Measurements from ENCODE around the gene TPSAB1. TPM values are rescaled to one million over a fixed set of nuclear protein-coding genes. Genes with fewer than 3 reads are reported as not detected.

The TPSAB1 gene
- total RNA-seq, 1 donor: not detected

DNA sequence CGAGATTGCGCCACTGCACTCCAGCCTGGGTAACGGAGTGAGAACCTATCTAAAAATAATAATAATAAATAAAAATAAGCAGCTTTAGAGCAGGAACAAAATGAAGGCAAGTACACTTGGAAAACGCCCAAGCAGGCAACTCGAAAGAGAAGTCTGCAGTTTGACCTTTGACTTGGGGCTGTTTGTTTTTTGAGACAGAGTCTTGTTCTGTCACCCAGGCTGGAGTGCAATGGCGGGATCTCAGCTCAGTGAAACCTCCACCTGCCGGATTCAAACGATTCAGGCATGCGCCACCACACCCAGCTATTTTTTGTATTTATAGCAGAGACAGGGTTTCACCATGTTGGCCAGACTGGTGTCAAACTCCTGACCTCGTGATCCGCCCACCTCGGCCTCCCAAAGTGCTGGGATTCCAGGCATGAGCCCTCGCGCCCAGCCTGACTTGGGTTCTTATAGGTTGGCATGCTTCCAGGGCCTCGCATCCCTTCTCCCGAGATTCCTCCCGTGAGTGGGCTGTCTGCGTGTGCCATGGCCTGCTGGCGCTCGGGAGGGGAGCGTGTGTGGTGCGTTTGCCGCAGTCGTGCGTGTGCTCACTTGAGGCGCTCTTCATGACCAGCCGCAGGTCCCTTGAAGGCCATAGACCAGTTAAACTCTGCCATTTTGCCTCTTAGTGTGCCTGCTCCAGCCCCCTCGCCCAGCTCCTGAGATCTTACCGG is 50.5 kb downstream of the TPSAB1 start:
- H3K27me3 ChIP-seq (ENCODE audit: insufficient read depth, low read length): peaks cover 43% of the 10 kb centered on the region
- H3K36me3 ChIP-seq (ENCODE audit: insufficient read depth, low read length): no peaks in the 10 kb centered on the region
- TF ChIP-seq, protein P1, sequence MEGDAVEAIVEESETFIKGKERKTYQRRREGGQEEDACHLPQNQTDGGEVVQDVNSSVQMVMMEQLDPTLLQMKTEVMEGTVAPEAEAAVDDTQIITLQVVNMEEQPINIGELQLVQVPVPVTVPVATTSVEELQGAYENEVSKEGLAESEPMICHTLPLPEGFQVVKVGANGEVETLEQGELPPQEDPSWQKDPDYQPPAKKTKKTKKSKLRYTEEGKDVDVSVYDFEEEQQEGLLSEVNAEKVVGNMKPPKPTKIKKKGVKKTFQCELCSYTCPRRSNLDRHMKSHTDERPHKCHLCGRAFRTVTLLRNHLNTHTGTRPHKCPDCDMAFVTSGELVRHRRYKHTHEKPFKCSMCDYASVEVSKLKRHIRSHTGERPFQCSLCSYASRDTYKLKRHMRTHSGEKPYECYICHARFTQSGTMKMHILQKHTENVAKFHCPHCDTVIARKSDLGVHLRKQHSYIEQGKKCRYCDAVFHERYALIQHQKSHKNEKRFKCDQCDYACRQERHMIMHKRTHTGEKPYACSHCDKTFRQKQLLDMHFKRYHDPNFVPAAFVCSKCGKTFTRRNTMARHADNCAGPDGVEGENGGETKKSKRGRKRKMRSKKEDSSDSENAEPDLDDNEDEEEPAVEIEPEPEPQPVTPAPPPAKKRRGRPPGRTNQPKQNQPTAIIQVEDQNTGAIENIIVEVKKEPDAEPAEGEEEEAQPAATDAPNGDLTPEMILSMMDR (IDR thresholded peaks at IDR 0.05; ENCODE audit: extremely low read depth, low read depth, low read length): no peak
- DNase-seq (ENCODE audit: insufficient read length, low spot score, missing footprints): peak; percentile 58
- no peaks in the 10 kb centered on the region for H3K79me2 ChIP-seq (ENCODE audit: insufficient read depth, low read length)
- no peak overlapping the region for H3K4me2 ChIP-seq (ENCODE audit: insufficient read depth, low read length)
- H3K27ac ChIP-seq (ENCODE audit: low read depth, low read length): no peak overlapping the region
- H2AFZ ChIP-seq (ENCODE audit: low read length): no peak overlapping the region
- H4K20me1 ChIP-seq (ENCODE audit: insufficient read depth, low read length): no peaks in the 10 kb centered on the region
- H3K9me3 ChIP-seq (ENCODE audit: low read depth, low read length): no peaks in the 10 kb centered on the region
- H3K4me3 ChIP-seq (ENCODE audit: insufficient read depth, low read length): no peak overlapping the region
- H3K4me1 ChIP-seq (ENCODE audit: insufficient read depth, low read length): no peaks in the 10 kb centered on the region

DNA sequence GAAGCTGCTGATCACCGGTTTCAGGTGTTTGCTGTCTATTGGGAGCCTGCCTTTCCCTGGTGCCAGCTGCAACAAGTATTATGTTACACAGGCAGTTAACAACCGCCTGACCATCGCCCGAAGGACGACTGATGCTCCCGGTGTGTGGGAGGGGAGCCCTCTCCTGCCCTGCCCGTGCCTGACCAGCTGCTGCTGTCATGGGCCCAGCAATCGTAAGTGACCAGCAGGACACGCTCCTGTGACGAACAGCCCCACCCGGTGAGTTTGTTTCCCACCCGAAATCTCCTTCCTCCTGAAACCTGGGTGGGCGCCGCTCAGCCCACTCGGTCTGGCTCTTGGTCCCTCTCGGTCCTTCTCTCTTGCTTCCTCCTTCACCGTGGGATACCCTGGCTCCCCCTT is 51.1 kb downstream of the TPSAB1 start:
- TF ChIP-seq, protein P1 (IDR thresholded peaks at IDR 0.05; ENCODE audit: extremely low read depth, low read depth, low read length): no peak
- Histone ChIP-seq H3K4me2 (ENCODE audit: insufficient read depth, low read length) (no peak overlapping the region), H3K4me3 (ENCODE audit: insufficient read depth, low read length) (no peak overlapping the region), H4K20me1 (ENCODE audit: insufficient read depth, low read length) (no peaks in the 10 kb centered on the region), H3K79me2 (ENCODE audit: insufficient read depth, low read length) (no peaks in the 10 kb centered on the region), H3K27ac (ENCODE audit: low read depth, low read length) (no peak overlapping the region), H2AFZ (ENCODE audit: low read length) (no peak overlapping the region), H3K27me3 (ENCODE audit: insufficient read depth, low read length) (peaks cover 43% of the 10 kb centered on the region), H3K36me3 (ENCODE audit: insufficient read depth, low read length) (no peaks in the 10 kb centered on the region), H3K4me1 (ENCODE audit: insufficient read depth, low read length) (no peaks in the 10 kb centered on the region), H3K9me3 (ENCODE audit: low read depth, low read length) (no peaks in the 10 kb centered on the region)
- peak; percentile 51 for DNase-seq (ENCODE audit: insufficient read length, low spot score, missing footprints)

Other genes starting within 250 kb of the TPSAB1 start
- not detected in 2 replicates for gene SSTR5, start 168.0 kb upstream of the TPSAB1 start, total RNA-seq
- not detected in 2 replicates for gene C1QTNF8, start 144.5 kb upstream of the TPSAB1 start, total RNA-seq
- under 0.01 TPM in 2 replicates for gene CACNA1H, start 87.6 kb upstream of the TPSAB1 start, total RNA-seq
- gene TPSG1, start 15.4 kb upstream of the TPSAB1 start, total RNA-seq: not detected in 2 replicates
- gene TPSB2, start 10.5 kb upstream of the TPSAB1 start, total RNA-seq: not detected in 2 replicates
- gene TPSD1, start 15.4 kb downstream of the TPSAB1 start, total RNA-seq: not detected in 2 replicates
- gene UBE2I, start 68.9 kb downstream of the TPSAB1 start, total RNA-seq: 37.1 and 49.2 TPM in 2 replicates
- gene BAIAP3, start 92.9 kb downstream of the TPSAB1 start, total RNA-seq: under 0.01 and 0.29 TPM in 2 replicates
- gene TSR3, start 111.2 kb downstream of the TPSAB1 start, total RNA-seq: 53.6 and 57.8 TPM in 2 replicates
- gene GNPTG, start 111.2 kb downstream of the TPSAB1 start, total RNA-seq: 67.8 and 69.1 TPM in 2 replicates
- gene UNKL, start 174.0 kb downstream of the TPSAB1 start, total RNA-seq: 10.1 and 12.7 TPM in 2 replicates
- 7.6 and 8.3 TPM in 2 replicates for gene UQCC4, start 180.0 kb downstream of the TPSAB1 start, total RNA-seq
- gene PERCC1, start 190.4 kb downstream of the TPSAB1 start, total RNA-seq: not detected in 2 replicates
- 0.36 and 0.59 TPM in 2 replicates for gene CCDC154, start 203.9 kb downstream of the TPSAB1 start, total RNA-seq
- gene CLCN7, start 234.3 kb downstream of the TPSAB1 start, total RNA-seq: 161 and 187 TPM in 2 replicates
- not detected in 2 replicates for gene PTX4, start 248.2 kb downstream of the TPSAB1 start, total RNA-seq